Spleen (tissue), 11 donors: Measurements from ENCODE around the gene PDAP1. TPM values are rescaled to one million over a fixed set of nuclear protein-coding genes. Genes with fewer than 3 reads are reported as not detected.
"Not testable (repeated sequence)": the region's sequence is repeated elsewhere in the genome, so short reads cannot be mapped to it uniquely, and the experiment has no call there.

ENCODE experiments used
- DNase-seq: peaks from one replicate; pipeline ENCODE4 v3.0.0-alpha.2; 2020
- H3K27ac ChIP-seq, 8 donors: fragments of 200-600 bp; sonication (generic) in 7 of 8; 1 replicate in 4 of 8; 2 replicates in 4 of 8; pipeline versions ENCODE4 v1.5.0 to v1.8.0; 2016 to 2021; ENCODE audit warnings: inconsistent platforms in 4 of 8, mild to moderate bottlenecking in 4 of 8, moderate library complexity in 1 of 8
- H3K27me3 ChIP-seq, 7 donors: fragments of 200-600 bp; sonication (generic) in 6 of 7; replicated peaks in 1 of 7; 1 replicate in 4 of 7; 2 replicates in 3 of 7; pipeline versions ENCODE4 v1.5.0 to v1.8.0; 2016 to 2021; ENCODE audit warnings: inconsistent platforms in 3 of 7, mild to moderate bottlenecking in 1 of 7
- H3K36me3 ChIP-seq, 6 donors: fragments of 200-600 bp; sonication (generic) in 5 of 6; 1 replicate in 4 of 6; 2 replicates in 2 of 6; pipeline versions ENCODE4 v1.5.0 to v1.8.0; 2016 to 2021; ENCODE audit warnings: inconsistent platforms in 2 of 6
- H3K4me1 ChIP-seq, 6 donors: fragments of 200-600 bp; sonication (generic) in 5 of 6; 1 replicate in 3 of 6; 2 replicates in 3 of 6; pipeline versions ENCODE4 v1.5.0 to v1.8.0; 2016 to 2021; ENCODE audit warnings: inconsistent platforms in 3 of 6
- H3K4me3 ChIP-seq, 8 donors: fragments of 200-600 bp; sonication (generic) in 7 of 8; 1 replicate in 4 of 8; 2 replicates in 4 of 8; pipeline versions ENCODE4 v1.5.0 to v1.8.0; 2016 to 2021; ENCODE audit warnings: inconsistent platforms in 4 of 8, mild to moderate bottlenecking in 4 of 8, moderate library complexity in 2 of 8
- H3K9me3 ChIP-seq, 8 donors: fragments of 200-600 bp; sonication (generic) in 7 of 8; 1 replicate in 4 of 8; 2 replicates in 4 of 8; pipeline versions ENCODE4 v1.5.0 to v1.8.0; 2016 to 2021; ENCODE audit warnings: inconsistent platforms in 4 of 8
- POLR2A ChIP-seq, 3 donors: fragments of 450-650 bp; IDR thresholded peaks; one replicate each; pipeline ENCODE4 v1.5.1; 2017; ENCODE audit warnings: antibody characterized with exemption in 3 of 3, mild to moderate bottlenecking in 1 of 3
- POLR2AphosphoS5 ChIP-seq, 3 donors: sonication (generic); formaldehyde crosslinking; IDR thresholded peaks; one replicate each; pipeline ENCODE4 v1.5.1; 2017; ENCODE audit warnings: antibody characterized with exemption in 3 of 3
- WGBS, 5 donors: extraction: QIAGEN DNeasy Blood & Tissue Kit in 3 of 5; methylation state at CpG; one replicate each; pipeline versions ENCODE4 v1.1.5 to v1.1.7; 2013 to 2018; 5-methylcytosine and 5-hydroxymethylcytosine counted together
- intact Hi-C: fragments of 100-400 bp; cut with DNase I; formaldehyde crosslinking; loops from one replicate; pipeline ENCODE4 v1.15.0; 2023; ENCODE audit warnings: low total_unique reads
- polyA plus RNA-seq, 3 donors: library from polyadenylated mRNA; stranded (reverse); fragments of 200-250 nt; gene quantifications; one replicate each; pipeline ENCODE4 v1.2.1, GENCODE V29; 2013
- total RNA-seq, 7 donors: library from RNA; depleted of rRNA in 3 of 7; stranded (reverse); fragments of >200 nt in 3 of 7; fragmentation: NEBNext Ultra II Directional in 4 of 7; extraction: Animal tissue kit (Norgen Biotek cat#: 25700) in 4 of 7; gene quantifications; one replicate each; pipeline versions ENCODE4 v1.1.0 to v1.2.1, GENCODE V29; 2016 to 2021
- TF ChIP-seq, protein P1 (sequence below), 11 experiments: fragments of 200-600 bp in 7 of 11; fragments of 450-650 bp in 4 of 11; sonication (generic) in 4 of 11; IDR thresholded peaks in 8 of 11; conservative IDR thresholded peaks in 3 of 11; 1 replicate in 7 of 11; 2 replicates in 4 of 11; pipeline versions ENCODE4 v1.4.0 to v1.8.0; 2016 to 2021; ENCODE audit warnings: antibody characterized with exemption in 11 of 11, inconsistent platforms in 4 of 11, mild to moderate bottlenecking in 1 of 11
- donor health status: healthy with polysubstance abuse.
- donor health status: DM: no; HTN: no; CAD: no; lungs with moderate emphysema.
- donor health status: DM: no; HTN: no; CAD: no.
- donor health status: Bipolar disorder and iron deficiency.
- donor health status: healthy.
- donor health status: DM: no; HTN: no; CAD: no.
- donor health status: DM: yes; HTN: yes; CAD: no.

The PDAP1 gene
- total and polyA plus RNA-seq, 10 donors, result 28.1 to 117 (median 54.8) TPM

DNA sequence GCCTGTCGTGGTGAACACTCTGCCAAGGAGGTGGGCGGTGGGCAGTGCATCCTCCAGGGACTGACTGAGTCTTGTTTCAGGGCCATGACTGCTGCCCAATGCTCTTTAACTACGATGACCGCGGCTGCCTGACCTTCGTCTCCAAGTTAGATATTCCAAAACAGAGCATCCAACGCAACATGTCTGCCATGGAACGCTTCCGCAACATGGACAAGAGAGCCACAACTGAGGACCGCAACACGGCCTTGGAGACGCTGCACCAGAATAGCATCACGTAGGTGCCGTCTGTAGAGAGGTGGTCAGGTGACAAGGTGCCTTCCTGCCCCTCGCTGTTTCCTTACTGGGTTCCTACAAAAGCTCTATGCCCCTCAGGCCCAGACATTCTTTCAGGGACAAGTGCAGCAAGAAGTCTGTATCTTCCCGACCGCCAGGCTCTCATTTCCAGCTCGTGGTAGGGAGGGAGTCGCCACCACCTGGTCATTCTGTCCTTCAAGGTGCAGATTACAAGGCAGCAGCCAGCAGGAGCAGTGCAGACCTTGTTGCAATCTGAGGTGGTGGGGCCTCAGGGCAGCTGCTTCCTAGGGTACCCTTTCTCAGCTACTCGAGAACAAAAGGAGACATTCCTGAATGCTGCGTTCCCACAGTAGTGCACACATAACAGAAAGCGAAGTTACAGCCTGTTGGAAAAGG, 48.8 kb downstream of the PDAP1 start:
- TF ChIP-seq POLR2A (IDR thresholded peaks at IDR 0.05) (no peak), POLR2AphosphoS5 (IDR thresholded peaks at IDR 0.05) (peak in 1 of 3 donors; percentile 11)
- peaks cover 2 to 100% (median 98%) of the 10 kb centered on the region in 6 donors for H3K36me3 ChIP-seq
- no peak overlapping the region for H3K4me3 ChIP-seq
- no peak for DNase-seq
- no peaks in the 10 kb centered on the region for H3K9me3 ChIP-seq
- 91 to 95% (median 93%) methylated on average over 16 to 22 of the region's 22 CpGs for WGBS, 5 donors
- no peak overlapping the region for H3K27ac ChIP-seq
- intact Hi-C loops, result no loop called here
- no peaks in the 10 kb centered on the region for H3K4me1 ChIP-seq
- H3K27me3 ChIP-seq, result no peaks in the 10 kb centered on the region

DNA sequence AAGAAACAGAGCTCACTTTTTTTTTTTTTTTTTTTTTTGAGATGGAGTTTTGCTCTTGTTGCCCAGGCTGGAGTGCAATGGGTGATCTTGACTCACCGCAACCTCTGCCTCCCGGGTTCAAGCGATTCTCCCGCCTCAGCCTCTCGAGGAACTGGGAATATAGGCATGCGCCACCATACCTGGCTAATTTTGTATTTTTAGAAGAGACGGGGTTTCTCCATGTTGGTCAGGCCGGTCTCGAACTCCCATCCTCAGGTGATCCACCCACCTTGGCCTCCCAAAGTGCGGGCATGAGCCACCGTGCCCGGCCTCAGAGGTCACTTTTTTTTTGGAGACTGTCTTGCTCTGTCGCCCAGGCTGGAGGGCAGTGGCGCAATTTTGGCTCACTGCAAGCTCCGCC, 49.9 kb downstream of the PDAP1 start:
- peak in 1 of 3 donors; percentile 16 for TF ChIP-seq POLR2AphosphoS5 (IDR thresholded peaks at IDR 0.05)
- H3K36me3 ChIP-seq, result peaks cover 2 to 100% (median 98%) of the 10 kb centered on the region in 6 donors
- H3K9me3 ChIP-seq, H3K4me3 ChIP-seq, H3K4me1 ChIP-seq, H3K27me3 ChIP-seq, DNase-seq, H3K27ac ChIP-seq, intact Hi-C loops: not testable (repeated sequence)
- 96 to 99% (median 97%) methylated on average over 15 of the region's 15 CpGs for WGBS, 5 donors

DNA sequence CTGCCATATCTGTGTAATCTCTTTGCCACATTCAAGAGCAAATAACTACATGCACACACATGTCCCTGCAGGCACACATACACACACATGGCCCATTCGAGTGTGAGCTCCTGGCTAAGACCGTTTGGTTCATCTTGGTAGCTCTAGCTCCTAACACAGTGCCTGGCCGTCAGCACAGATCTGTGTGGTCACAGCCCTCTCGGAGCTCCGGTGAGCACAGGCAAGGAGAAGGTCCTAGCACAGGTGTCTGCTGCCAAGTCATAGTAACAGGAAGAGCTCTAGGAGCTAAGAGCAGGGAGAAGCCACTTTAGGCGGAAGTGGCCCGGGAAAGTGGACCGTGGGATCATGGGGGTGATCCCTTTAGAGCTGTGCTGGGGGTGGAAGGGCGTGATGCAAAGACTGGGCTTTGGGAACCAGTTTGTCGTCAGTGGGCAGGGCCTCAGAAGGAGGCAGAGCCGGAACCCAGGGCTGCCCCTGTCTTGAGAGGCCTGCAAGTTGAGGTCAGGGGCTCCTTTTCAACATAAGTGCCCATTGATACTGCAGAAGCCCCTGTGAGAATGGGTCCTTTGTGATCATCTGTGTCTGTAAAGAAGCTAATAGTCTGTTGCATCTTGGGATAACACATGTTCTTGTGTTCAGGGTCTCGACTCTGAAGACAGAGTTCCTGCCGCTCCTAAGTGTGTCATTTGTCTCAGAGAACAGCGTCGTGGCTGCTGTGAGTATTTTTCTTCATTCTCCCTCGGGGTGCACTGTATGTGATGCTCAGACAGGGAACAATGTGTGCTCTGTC, 50.5 kb downstream of the PDAP1 start:
- Histone ChIP-seq H3K27ac (no peak overlapping the region), H3K9me3 (no peaks in the 10 kb centered on the region), H3K4me3 (no peak overlapping the region), H3K4me1 (no peaks in the 10 kb centered on the region), H3K27me3 (no peaks in the 10 kb centered on the region), H3K36me3 (peaks cover 2 to 100% (median 98%) of the 10 kb centered on the region in 6 donors)
- TF ChIP-seq POLR2A (IDR thresholded peaks at IDR 0.05), result no peak
- TF ChIP-seq, protein P1, sequence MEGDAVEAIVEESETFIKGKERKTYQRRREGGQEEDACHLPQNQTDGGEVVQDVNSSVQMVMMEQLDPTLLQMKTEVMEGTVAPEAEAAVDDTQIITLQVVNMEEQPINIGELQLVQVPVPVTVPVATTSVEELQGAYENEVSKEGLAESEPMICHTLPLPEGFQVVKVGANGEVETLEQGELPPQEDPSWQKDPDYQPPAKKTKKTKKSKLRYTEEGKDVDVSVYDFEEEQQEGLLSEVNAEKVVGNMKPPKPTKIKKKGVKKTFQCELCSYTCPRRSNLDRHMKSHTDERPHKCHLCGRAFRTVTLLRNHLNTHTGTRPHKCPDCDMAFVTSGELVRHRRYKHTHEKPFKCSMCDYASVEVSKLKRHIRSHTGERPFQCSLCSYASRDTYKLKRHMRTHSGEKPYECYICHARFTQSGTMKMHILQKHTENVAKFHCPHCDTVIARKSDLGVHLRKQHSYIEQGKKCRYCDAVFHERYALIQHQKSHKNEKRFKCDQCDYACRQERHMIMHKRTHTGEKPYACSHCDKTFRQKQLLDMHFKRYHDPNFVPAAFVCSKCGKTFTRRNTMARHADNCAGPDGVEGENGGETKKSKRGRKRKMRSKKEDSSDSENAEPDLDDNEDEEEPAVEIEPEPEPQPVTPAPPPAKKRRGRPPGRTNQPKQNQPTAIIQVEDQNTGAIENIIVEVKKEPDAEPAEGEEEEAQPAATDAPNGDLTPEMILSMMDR (IDR thresholded peaks at IDR 0.05 in 8 of 11, conservative IDR thresholded peaks at IDR 0.05 in 3 of 11), result no peak
- TF ChIP-seq POLR2AphosphoS5 (IDR thresholded peaks at IDR 0.05), result no peak
- intact Hi-C loops, result no loop called here
- 94 to 96% (median 95%) methylated on average over 16 of the region's 16 CpGs for WGBS, 5 donors
- no peak for DNase-seq

DNA sequence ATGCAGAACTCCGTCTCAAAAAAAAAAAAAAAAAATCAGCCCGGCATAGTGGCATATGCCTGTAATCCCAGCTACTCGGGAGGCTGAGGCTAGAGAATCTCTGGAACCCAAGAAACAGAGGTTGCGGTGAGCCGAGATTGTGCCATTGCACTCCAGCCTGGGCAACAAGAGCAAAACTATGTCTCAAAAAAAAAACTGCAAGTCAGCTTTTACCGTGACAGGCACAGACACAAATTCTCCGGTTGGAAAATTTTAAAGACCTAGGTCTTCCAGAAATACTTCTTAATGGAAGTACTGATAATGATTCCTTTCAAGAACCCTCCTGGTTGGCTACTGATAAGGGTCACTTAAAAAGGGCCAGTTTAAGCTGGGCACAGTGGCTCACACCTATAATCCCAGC, 53.3 kb downstream of the PDAP1 start:
- Histone ChIP-seq H3K9me3 (no peaks in the 10 kb centered on the region), H3K4me3 (no peak overlapping the region), H3K4me1 (no peaks in the 10 kb centered on the region), H3K36me3 (peaks cover 5 to 100% (median 100%) of the 10 kb centered on the region in 6 donors), H3K27ac (no peak overlapping the region), H3K27me3 (no peaks in the 10 kb centered on the region)
- TF ChIP-seq POLR2AphosphoS5 (IDR thresholded peaks at IDR 0.05) (no peak), POLR2A (IDR thresholded peaks at IDR 0.05) (no peak)
- TF ChIP-seq, protein P1 (IDR thresholded peaks at IDR 0.05 in 8 of 11, conservative IDR thresholded peaks at IDR 0.05 in 3 of 11), result no peak
- intact Hi-C loops, result no loop called here
- 92 to 96% (median 94%) methylated on average over 7 of the region's 7 CpGs for WGBS, 5 donors
- no peak for DNase-seq

DNA sequence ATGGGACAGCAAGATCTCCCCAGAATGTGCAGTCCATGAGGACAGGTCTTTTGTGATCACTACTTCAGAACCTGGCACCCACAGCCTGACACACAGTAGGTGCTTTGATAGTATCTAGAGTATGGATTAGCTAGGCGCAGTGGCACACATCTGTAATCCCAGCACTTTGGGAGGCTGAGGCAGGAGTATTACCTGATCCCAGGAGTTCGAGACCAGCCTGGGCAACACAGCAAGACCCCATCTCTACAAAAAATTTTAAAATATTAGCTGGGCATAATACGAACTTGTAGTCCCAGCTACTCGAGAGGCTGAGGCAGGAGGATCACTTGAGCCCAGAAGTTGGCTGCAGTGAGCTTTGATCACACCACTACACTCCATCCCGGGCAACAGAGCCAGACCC, 56.1 kb downstream of the PDAP1 start:
- H3K9me3 ChIP-seq, result no peaks in the 10 kb centered on the region
- no peaks in the 10 kb centered on the region for H3K4me1 ChIP-seq
- peaks cover 8 to 100% (median 98%) of the 10 kb centered on the region in 6 donors for H3K36me3 ChIP-seq
- WGBS, 5 donors, result 95 to 100% (median 98%) methylated on average over 5 of the region's 5 CpGs
- DNase-seq, result no peak
- no peaks in the 10 kb centered on the region for H3K27me3 ChIP-seq
- no peak overlapping the region for H3K27ac ChIP-seq
- intact Hi-C loops, result no loop called here
- no peak overlapping the region for H3K4me3 ChIP-seq
- TF ChIP-seq POLR2AphosphoS5 (IDR thresholded peaks at IDR 0.05) (no peak), POLR2A (IDR thresholded peaks at IDR 0.05) (no peak)
- TF ChIP-seq, protein P1 (IDR thresholded peaks at IDR 0.05 in 8 of 11, conservative IDR thresholded peaks at IDR 0.05 in 3 of 11), result no peak

DNA sequence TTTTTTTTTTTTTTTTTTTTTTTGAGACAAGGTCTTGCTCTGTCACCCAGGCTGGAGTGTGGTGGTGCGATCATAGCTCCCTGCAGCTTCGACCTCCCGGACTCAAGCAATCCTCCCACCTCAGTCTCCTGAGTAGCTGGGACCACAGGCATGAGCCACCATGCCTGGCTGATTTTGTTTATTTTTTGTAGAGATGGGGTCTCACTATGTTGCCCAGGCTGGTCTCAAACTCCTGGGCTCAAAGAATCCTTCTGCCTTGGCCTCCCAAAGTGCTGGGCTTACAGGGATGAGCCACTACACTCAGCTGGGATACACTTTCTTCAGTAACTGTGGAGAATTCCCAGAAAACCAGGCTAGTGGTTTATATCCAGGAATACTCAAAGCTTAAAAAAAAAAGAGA, 57.8 kb downstream of the PDAP1 start:
- H3K27me3 ChIP-seq, H3K9me3 ChIP-seq, H3K27ac ChIP-seq, intact Hi-C loops, DNase-seq, H3K4me1 ChIP-seq, H3K4me3 ChIP-seq: not testable (repeated sequence)
- WGBS, 5 donors, result 91 to 99% (median 97%) methylated on average over 3 of the region's 3 CpGs
- peaks cover 5 to 100% (median 98%) of the 10 kb centered on the region in 6 donors for H3K36me3 ChIP-seq
